ENCODE data around the gene ARL6IP4.

DNA sequence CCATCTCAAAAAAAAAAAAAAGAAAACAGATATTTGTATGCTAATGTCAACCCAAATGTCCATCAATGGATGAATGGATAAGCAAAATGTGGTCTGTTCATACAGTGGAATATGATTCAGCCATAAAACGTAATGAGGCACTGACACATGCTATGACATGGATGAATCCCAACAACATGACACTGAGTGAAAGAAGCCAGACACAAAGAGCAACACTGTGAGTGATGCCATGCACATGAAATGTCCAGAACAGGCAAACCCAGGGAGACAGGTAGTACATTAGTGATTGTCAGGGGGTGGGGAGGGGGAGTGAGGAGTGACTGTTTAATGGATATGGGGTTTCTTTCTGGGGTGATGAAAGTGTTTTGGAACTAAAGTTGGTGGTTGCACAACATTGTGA is 50.2 kb downstream of the ARL6IP4 start:
- TF ChIP-seq EZH2 (IDR thresholded peaks at IDR 0.05; ENCODE audit: low read depth) = no peak
- TF ChIP-seq, protein P1, sequence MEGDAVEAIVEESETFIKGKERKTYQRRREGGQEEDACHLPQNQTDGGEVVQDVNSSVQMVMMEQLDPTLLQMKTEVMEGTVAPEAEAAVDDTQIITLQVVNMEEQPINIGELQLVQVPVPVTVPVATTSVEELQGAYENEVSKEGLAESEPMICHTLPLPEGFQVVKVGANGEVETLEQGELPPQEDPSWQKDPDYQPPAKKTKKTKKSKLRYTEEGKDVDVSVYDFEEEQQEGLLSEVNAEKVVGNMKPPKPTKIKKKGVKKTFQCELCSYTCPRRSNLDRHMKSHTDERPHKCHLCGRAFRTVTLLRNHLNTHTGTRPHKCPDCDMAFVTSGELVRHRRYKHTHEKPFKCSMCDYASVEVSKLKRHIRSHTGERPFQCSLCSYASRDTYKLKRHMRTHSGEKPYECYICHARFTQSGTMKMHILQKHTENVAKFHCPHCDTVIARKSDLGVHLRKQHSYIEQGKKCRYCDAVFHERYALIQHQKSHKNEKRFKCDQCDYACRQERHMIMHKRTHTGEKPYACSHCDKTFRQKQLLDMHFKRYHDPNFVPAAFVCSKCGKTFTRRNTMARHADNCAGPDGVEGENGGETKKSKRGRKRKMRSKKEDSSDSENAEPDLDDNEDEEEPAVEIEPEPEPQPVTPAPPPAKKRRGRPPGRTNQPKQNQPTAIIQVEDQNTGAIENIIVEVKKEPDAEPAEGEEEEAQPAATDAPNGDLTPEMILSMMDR (conservative IDR thresholded peaks at IDR 0.05) = no peak
